PC-9 (cell line): Measurements from ENCODE around the gene KCNA1.

Source experiments
- CTCF ChIP-seq: fragments of 200-600 bp; sonication (generic); conservative IDR thresholded peaks from 2 replicates; pipeline ENCODE4 v1.6.1; 2017; ENCODE audit warnings: mixed run types, antibody characterized with exemption, mild to moderate bottlenecking, moderate library complexity
- EZH2 ChIP-seq: fragments of 200-600 bp; sonication (generic); IDR thresholded peaks from 2 replicates; pipeline ENCODE4 v1.8.0; 2017; ENCODE audit warnings: antibody characterized with exemption, low read depth

DNA sequence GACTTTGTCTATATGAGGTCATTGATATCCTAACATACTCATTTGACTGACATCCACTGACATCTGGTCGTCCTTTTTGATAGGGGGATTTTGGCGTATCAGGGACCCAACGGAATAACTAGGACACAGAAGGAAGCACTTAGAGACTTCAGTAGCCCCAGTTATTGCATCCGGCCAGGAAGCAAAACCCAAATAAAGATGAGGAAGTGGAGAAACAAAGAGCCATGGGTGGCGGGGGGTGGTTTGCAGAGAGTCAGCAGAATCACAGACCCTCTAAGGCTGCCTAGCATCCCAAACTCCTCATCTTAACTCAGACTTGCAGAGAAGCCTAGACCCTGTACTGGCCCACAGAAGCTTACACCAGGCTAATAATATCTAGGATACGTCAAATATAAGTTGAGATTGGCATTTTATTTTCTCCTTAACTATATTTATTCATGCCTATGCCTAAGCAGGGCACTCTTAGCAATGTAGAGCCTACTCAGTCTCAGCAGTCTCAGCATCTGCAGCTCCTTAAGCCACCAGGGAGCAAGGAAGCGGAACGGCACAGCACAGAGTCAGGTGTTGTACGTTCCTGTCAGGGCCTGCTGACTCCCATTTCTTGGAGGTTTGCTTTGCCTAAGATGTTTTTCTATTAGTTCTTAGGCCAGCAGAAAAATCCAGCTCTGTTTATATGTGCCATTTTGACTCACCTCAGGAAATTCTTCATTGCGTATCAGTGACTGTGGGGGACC lies 45.1 kb downstream of the KCNA1 start:
- TF ChIP-seq CTCF (no peak), EZH2 (no peak)
